Measurements from ENCODE around the gene SENP8.

The SENP8 gene

GRCh38 chr15:72176159-72176558 lies 58.0 kb downstream of the SENP8 start:
- no peak for DNase-seq

GRCh38 chr15:72176743-72177142 lies 58.5 kb downstream of the SENP8 start:
- DNase-seq, result no peak

- DNase-seq, result no peak
Observed at GRCh38 chr15:72178976-72179585, 60.9 kb downstream of the SENP8 start.

- no peak for DNase-seq
Observed at GRCh38 chr15:72179950-72180581, 61.9 kb downstream of the SENP8 start.

GRCh38 chr15:72180761-72181324 lies 62.6 kb downstream of the SENP8 start:
- DNase-seq, result no peak

GRCh38 chr15:72182244-72182643 lies 64.0 kb downstream of the SENP8 start:
- DNase-seq, result no peak

GRCh38 chr15:72182673-72183072 lies 64.5 kb downstream of the SENP8 start:
- DNase-seq, result no peak

GRCh38 chr15:72183781-72184164 lies 65.6 kb downstream of the SENP8 start:
- DNase-seq, result no peak

GRCh38 chr15:72184165-72184811 lies 66.1 kb downstream of the SENP8 start:
- DNase-seq, result no peak

GRCh38 chr15:72189250-72189902 lies 71.2 kb downstream of the SENP8 start:
- DNase-seq, result no peak

- DNase-seq, result no peak
Observed at GRCh38 chr15:72192416-72192815, 74.2 kb downstream of the SENP8 start.
